Breast epithelium (tissue), 4 donors: ENCODE results near the gene LHFPL2. TPM values are rescaled to one million over a fixed set of nuclear protein-coding genes. Genes with fewer than 3 reads are reported as not detected.

Experiments
- DNase-seq, 2 donors: peaks; one replicate each; pipeline ENCODE4 v3.0.0-alpha.2; 2019; ENCODE audit warnings: low spot score in 2 of 2
- H3K27ac ChIP-seq, 2 donors: fragments of 200-600 bp; sonication (generic) in 1 of 2; one replicate each; pipeline ENCODE4 v1.5.1; 2016 to 2019; ENCODE audit warnings: mild to moderate bottlenecking in 1 of 2
- H3K27me3 ChIP-seq, 2 donors: fragments of 200-600 bp; sonication (generic) in 1 of 2; one replicate each; pipeline versions ENCODE4 v1.5.1 to v1.6.0; 2017 to 2019; ENCODE audit warnings: control low read depth in 1 of 2, mild to moderate bottlenecking in 1 of 2
- H3K36me3 ChIP-seq: fragments of 200-600 bp; one replicate; pipeline ENCODE4 v1.5.1; 2019
- H3K4me1 ChIP-seq, 2 donors: fragments of 200-600 bp; sonication (generic); one replicate each; pipeline ENCODE4 v1.5.1; 2016 to 2019; ENCODE audit warnings: control low read depth in 1 of 2
- H3K4me3 ChIP-seq, 3 donors: fragments of 200-600 bp; sonication (generic); 1 replicate in 2 of 3; 2 replicates in 1 of 3; pipeline ENCODE4 v1.5.1; 2016 to 2019; ENCODE audit warnings: mild to moderate bottlenecking in 3 of 3, moderate library complexity in 2 of 3
- H3K9me3 ChIP-seq, 2 donors: fragments of 200-600 bp; sonication (generic) in 1 of 2; one replicate each; pipeline ENCODE4 v1.5.1; 2016 to 2019; ENCODE audit warnings: control low read depth in 1 of 2
- POLR2A ChIP-seq: fragments of 450-650 bp; IDR thresholded peaks from one replicate; pipeline ENCODE4 v1.6.1; 2016; ENCODE audit warnings: antibody characterized with exemption, mild to moderate bottlenecking, moderate library complexity
- POLR2AphosphoS5 ChIP-seq, 3 donors: sonication (generic); formaldehyde crosslinking; IDR thresholded peaks; one replicate each; pipeline ENCODE4 v1.6.1; 2017; ENCODE audit warnings: antibody characterized with exemption in 3 of 3
- intact Hi-C: fragments of 100-400 bp; cut with DNase I; formaldehyde crosslinking; loops from one replicate; pipeline ENCODE4 v1.15.1; 2023; ENCODE audit warnings: low total_unique reads
- total RNA-seq, 3 donors: library from RNA; depleted of rRNA; stranded (reverse); fragments of >200 nt; gene quantifications; one replicate each; pipeline ENCODE4 v1.1.0, GENCODE V29; 2016
- TF ChIP-seq, protein P1 (sequence below), 3 donors: fragments of 450-650 bp; IDR thresholded peaks; one replicate each; pipeline ENCODE4 v1.5.1; 2016 to 2017; ENCODE audit warnings: antibody characterized with exemption in 3 of 3, mild to moderate bottlenecking in 3 of 3, moderate library complexity in 3 of 3

LHFPL2 gene
- total RNA-seq, 3 donors from 2014 or later = 36.8 to 61.8 (median 41.3) TPM

GRCh38 chr5:78501411-78502352 lies 146.9 kb downstream of the LHFPL2 start:
- Histone ChIP-seq H3K27ac (peak overlapping the region; percentile 33 to 89), H3K36me3 (no peaks in the 10 kb centered on the region), H3K4me1 (peaks cover 9 to 41% of the 10 kb centered on the region in 2 donors), H3K4me3 (no peak overlapping the region), H3K27me3 (no peaks in the 10 kb centered on the region), H3K9me3 (no peaks in the 10 kb centered on the region)
- DNase-seq = no peak
- TF ChIP-seq POLR2AphosphoS5 (IDR thresholded peaks at IDR 0.05) (no peak), POLR2A (no peak)
- TF ChIP-seq, protein P1, sequence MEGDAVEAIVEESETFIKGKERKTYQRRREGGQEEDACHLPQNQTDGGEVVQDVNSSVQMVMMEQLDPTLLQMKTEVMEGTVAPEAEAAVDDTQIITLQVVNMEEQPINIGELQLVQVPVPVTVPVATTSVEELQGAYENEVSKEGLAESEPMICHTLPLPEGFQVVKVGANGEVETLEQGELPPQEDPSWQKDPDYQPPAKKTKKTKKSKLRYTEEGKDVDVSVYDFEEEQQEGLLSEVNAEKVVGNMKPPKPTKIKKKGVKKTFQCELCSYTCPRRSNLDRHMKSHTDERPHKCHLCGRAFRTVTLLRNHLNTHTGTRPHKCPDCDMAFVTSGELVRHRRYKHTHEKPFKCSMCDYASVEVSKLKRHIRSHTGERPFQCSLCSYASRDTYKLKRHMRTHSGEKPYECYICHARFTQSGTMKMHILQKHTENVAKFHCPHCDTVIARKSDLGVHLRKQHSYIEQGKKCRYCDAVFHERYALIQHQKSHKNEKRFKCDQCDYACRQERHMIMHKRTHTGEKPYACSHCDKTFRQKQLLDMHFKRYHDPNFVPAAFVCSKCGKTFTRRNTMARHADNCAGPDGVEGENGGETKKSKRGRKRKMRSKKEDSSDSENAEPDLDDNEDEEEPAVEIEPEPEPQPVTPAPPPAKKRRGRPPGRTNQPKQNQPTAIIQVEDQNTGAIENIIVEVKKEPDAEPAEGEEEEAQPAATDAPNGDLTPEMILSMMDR (IDR thresholded peaks at IDR 0.05) = no peak
- intact Hi-C loops = no loop called here

DNA sequence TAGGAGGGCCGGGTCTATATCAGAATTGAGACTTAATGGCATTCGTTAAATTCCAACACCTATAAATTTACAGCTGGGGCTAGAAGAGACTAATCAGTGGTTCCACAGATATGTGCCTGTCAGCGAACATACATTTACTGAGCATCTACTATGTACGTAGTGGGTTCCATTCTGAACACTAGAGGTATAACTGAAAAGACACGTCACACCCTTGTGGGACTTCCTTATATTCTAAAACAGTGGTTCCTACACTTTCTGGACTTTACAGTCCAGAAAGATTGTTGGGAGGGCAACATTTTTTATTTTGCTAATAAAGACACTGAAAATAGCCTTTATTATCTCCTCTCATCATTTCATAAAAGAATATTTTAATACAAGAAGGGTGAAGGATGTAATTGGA lies 147.7 kb downstream of the LHFPL2 start:
- no peaks in the 10 kb centered on the region for H3K27me3 ChIP-seq
- H3K9me3 ChIP-seq = no peaks in the 10 kb centered on the region
- no peak for DNase-seq
- H3K27ac ChIP-seq = no peak overlapping the region
- H3K4me3 ChIP-seq = no peak overlapping the region
- H3K4me1 ChIP-seq = peaks cover 11 to 37% of the 10 kb centered on the region in 2 donors
- H3K36me3 ChIP-seq = no peaks in the 10 kb centered on the region
- intact Hi-C loops = no loop called here
- TF ChIP-seq, protein P1 (IDR thresholded peaks at IDR 0.05) = no peak
- TF ChIP-seq POLR2A (no peak), POLR2AphosphoS5 (IDR thresholded peaks at IDR 0.05) (no peak)

DNA sequence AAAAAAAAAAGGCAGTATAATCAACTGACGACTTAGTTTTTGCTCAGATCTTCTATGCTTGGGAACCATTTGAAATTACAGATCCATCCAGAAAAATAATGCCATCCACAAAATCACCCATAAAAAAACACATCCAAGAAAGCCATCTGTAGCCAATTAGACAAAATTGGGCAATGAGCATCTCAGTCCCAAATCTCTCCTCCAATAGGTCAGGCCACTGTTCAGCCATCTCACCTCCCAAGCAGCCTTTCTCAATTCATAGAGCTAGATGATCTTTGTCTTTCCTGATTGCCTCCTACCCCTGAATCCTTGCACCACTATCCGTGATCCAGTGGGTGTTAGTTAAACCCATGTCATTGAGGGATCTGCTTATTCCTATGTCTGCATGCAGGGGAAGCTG lies 148.5 kb downstream of the LHFPL2 start:
- H3K27me3 ChIP-seq = no peaks in the 10 kb centered on the region
- intact Hi-C loops = no loop called here
- H3K27ac ChIP-seq = no peak overlapping the region
- TF ChIP-seq, protein P1 (IDR thresholded peaks at IDR 0.05) = no peak
- TF ChIP-seq POLR2A = no peak
- H3K4me1 ChIP-seq = peaks cover 10 to 29% of the 10 kb centered on the region in 2 donors
- no peaks in the 10 kb centered on the region for H3K9me3 ChIP-seq
- no peak overlapping the region for H3K4me3 ChIP-seq
- DNase-seq = no peak
- no peaks in the 10 kb centered on the region for H3K36me3 ChIP-seq

- Histone ChIP-seq H3K9me3 (no peaks in the 10 kb centered on the region), H3K36me3 (no peaks in the 10 kb centered on the region), H3K27ac (peak overlapping the region in 1 of 2 donors; percentile 38), H3K4me3 (no peak overlapping the region), H3K4me1 (peaks cover 4 to 23% of the 10 kb centered on the region in 2 donors), H3K27me3 (no peaks in the 10 kb centered on the region)
- DNase-seq = no peak
- intact Hi-C loops = no loop called here
- TF ChIP-seq POLR2A = no peak
- TF ChIP-seq POLR2AphosphoS5 (IDR thresholded peaks at IDR 0.05) = no peak
- TF ChIP-seq, protein P1 (IDR thresholded peaks at IDR 0.05) = no peak
These were observed 149.1 kb downstream of the LHFPL2 start for GRCh38 chr5:78499485-78499884.
